ENCODE data around the gene ALK. TPM values are rescaled to one million over a fixed set of nuclear protein-coding genes. Genes with fewer than 3 reads are reported as not detected.
A peak's percentile ranks its signal among the peaks of the same experiment; 100 is the strongest.

ALK gene
- total RNA-seq, 1 experiment from 2014 or later: 14.7 TPM

- DNase-seq (ENCODE audit: low spot score): no peak
- no peaks in the 10 kb centered on the region for H3K9me3 ChIP-seq (ENCODE audit: low read depth, low read length, poor library complexity, severe bottlenecking)
- BruUV-seq (replicated peaks): no TSS peak
- no peak overlapping the region for H3K27ac ChIP-seq (ENCODE audit: low read depth, low read length, poor library complexity, severe bottlenecking)
- H3K36me3 ChIP-seq (ENCODE audit: insufficient read depth, low read length, poor library complexity, severe bottlenecking): no peaks in the 10 kb centered on the region
- intact Hi-C loops (cut with micrococcal nuclease; ENCODE audit: unreplicated experiment): no loop called here
- no peaks in the 10 kb centered on the region for H3K4me1 ChIP-seq (ENCODE audit: insufficient read depth, low read length, poor library complexity, severe bottlenecking)
- ChIA-PET CTCF (no interaction called here), POLR2A (ENCODE audit: low non-redundant PET) (no interaction called here)
- no peaks in the 10 kb centered on the region for H3K27me3 ChIP-seq (replicated peaks; ENCODE audit: insufficient read depth, low read depth, low read length, poor library complexity)
- no peak for TF ChIP-seq CTCF (conservative IDR thresholded peaks at IDR 0.05; ENCODE audit: low read depth, low read length)
- no peak for TF ChIP-seq EZH2 (IDR thresholded peaks at IDR 0.05; ENCODE audit: borderline replicate concordance, low read depth, low read length, poor library complexity, severe bottlenecking)
- H3K4me3 ChIP-seq (ENCODE audit: low read depth, low read length, poor library complexity, severe bottlenecking): no peak overlapping the region
Measured at GRCh38 chr2:29936020-29936419, 14.6 kb upstream of the ALK start.

- ChIA-PET POLR2A (ENCODE audit: low non-redundant PET) (no interaction called here), CTCF (no interaction called here)
- no peak for TF ChIP-seq EZH2 (IDR thresholded peaks at IDR 0.05; ENCODE audit: borderline replicate concordance, low read depth, low read length, poor library complexity, severe bottlenecking)
- no peak for TF ChIP-seq CTCF (conservative IDR thresholded peaks at IDR 0.05; ENCODE audit: low read depth, low read length)
- Histone ChIP-seq H3K27me3 (replicated peaks; ENCODE audit: insufficient read depth, low read depth, low read length, poor library complexity) (no peaks in the 10 kb centered on the region), H3K4me3 (ENCODE audit: low read depth, low read length, poor library complexity, severe bottlenecking) (no peak overlapping the region), H3K27ac (ENCODE audit: low read depth, low read length, poor library complexity, severe bottlenecking) (no peak overlapping the region), H3K9me3 (ENCODE audit: low read depth, low read length, poor library complexity, severe bottlenecking) (no peaks in the 10 kb centered on the region), H3K4me1 (ENCODE audit: insufficient read depth, low read length, poor library complexity, severe bottlenecking) (no peaks in the 10 kb centered on the region), H3K36me3 (ENCODE audit: insufficient read depth, low read length, poor library complexity, severe bottlenecking) (no peaks in the 10 kb centered on the region)
- BruUV-seq (replicated peaks): no TSS peak
- intact Hi-C loops (cut with micrococcal nuclease; ENCODE audit: unreplicated experiment): no loop called here
- DNase-seq (ENCODE audit: low spot score): no peak
Measured at GRCh38 chr2:29931818-29932217, 10.4 kb upstream of the ALK start.

- no peak overlapping the region for H3K4me3 ChIP-seq (ENCODE audit: low read depth, low read length, poor library complexity, severe bottlenecking)
- H3K27me3 ChIP-seq (replicated peaks; ENCODE audit: insufficient read depth, low read depth, low read length, poor library complexity): no peaks in the 10 kb centered on the region
- no peaks in the 10 kb centered on the region for H3K9me3 ChIP-seq (ENCODE audit: low read depth, low read length, poor library complexity, severe bottlenecking)
- intact Hi-C loops (cut with micrococcal nuclease; ENCODE audit: unreplicated experiment): loop anchor here (2.0 to 5.0 kb wide), 3 partner anchors 104 to 626 kb away; no protein-coding TSS in a partner anchor
- TF ChIP-seq EZH2 (IDR thresholded peaks at IDR 0.05; ENCODE audit: borderline replicate concordance, low read depth, low read length, poor library complexity, severe bottlenecking) (no peak), CTCF (conservative IDR thresholded peaks at IDR 0.05; ENCODE audit: low read depth, low read length) (peak; percentile 98)
- peaks cover 10% of the 10 kb centered on the region for H3K4me1 ChIP-seq (ENCODE audit: insufficient read depth, low read length, poor library complexity, severe bottlenecking)
- no TSS peak for BruUV-seq (replicated peaks)
- ChIA-PET CTCF (interaction anchor here (0.6 to 1.7 kb wide), 9 partner anchors 19 to 628 kb away, joined by 3 to 8 read pairs (median 4); no protein-coding TSS in a partner anchor), POLR2A (ENCODE audit: low non-redundant PET) (no interaction called here)
- H3K36me3 ChIP-seq (ENCODE audit: insufficient read depth, low read length, poor library complexity, severe bottlenecking): no peaks in the 10 kb centered on the region
- peak; percentile 86 for DNase-seq (ENCODE audit: low spot score)
- H3K27ac ChIP-seq (ENCODE audit: low read depth, low read length, poor library complexity, severe bottlenecking): no peak overlapping the region
Measured at GRCh38 chr2:29923110-29923721, 1.8 kb upstream of the ALK start.

Measured in A673 (cell line).